ENCODE results near the gene SFSWAP.

DNA sequence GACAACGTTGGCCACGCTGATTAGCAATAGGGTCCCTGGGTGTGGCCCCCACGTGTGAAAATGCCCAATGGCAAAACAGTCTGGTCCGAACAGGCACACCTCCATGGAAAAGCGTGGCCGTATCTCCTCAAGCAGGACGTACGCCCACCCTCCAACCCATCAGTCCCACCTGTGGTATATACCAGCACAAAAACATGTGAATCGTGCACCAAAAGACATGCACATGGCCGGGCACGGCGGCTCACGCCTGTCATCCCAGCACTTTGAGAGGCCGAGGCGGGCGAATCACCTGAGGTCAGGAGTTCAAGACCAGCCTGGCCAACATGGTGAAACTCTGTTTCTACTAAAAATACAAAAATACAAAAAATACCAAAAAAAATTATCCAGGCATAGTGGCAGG lies 14.9 kb upstream of the SFSWAP start:
- TF ChIP-seq, protein P1, sequence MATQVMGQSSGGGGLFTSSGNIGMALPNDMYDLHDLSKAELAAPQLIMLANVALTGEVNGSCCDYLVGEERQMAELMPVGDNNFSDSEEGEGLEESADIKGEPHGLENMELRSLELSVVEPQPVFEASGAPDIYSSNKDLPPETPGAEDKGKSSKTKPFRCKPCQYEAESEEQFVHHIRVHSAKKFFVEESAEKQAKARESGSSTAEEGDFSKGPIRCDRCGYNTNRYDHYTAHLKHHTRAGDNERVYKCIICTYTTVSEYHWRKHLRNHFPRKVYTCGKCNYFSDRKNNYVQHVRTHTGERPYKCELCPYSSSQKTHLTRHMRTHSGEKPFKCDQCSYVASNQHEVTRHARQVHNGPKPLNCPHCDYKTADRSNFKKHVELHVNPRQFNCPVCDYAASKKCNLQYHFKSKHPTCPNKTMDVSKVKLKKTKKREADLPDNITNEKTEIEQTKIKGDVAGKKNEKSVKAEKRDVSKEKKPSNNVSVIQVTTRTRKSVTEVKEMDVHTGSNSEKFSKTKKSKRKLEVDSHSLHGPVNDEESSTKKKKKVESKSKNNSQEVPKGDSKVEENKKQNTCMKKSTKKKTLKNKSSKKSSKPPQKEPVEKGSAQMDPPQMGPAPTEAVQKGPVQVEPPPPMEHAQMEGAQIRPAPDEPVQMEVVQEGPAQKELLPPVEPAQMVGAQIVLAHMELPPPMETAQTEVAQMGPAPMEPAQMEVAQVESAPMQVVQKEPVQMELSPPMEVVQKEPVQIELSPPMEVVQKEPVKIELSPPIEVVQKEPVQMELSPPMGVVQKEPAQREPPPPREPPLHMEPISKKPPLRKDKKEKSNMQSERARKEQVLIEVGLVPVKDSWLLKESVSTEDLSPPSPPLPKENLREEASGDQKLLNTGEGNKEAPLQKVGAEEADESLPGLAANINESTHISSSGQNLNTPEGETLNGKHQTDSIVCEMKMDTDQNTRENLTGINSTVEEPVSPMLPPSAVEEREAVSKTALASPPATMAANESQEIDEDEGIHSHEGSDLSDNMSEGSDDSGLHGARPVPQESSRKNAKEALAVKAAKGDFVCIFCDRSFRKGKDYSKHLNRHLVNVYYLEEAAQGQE (IDR thresholded peaks at IDR 0.05; ENCODE audit: low read depth), result no peak
- TF ChIP-seq, protein P2, sequence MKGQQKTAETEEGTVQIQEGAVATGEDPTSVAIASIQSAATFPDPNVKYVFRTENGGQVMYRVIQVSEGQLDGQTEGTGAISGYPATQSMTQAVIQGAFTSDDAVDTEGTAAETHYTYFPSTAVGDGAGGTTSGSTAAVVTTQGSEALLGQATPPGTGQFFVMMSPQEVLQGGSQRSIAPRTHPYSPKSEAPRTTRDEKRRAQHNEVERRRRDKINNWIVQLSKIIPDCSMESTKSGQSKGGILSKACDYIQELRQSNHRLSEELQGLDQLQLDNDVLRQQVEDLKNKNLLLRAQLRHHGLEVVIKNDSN (IDR thresholded peaks at IDR 0.05), result no peak
- TF ChIP-seq CEBPB (IDR thresholded peaks at IDR 0.05) (no peak), ZBTB7A (IDR thresholded peaks at IDR 0.05; ENCODE audit: low read depth) (no peak), TAF1 (IDR thresholded peaks at IDR 0.05; ENCODE audit: low read depth) (no peak), CREB1 (IDR thresholded peaks at IDR 0.05; ENCODE audit: low read depth) (no peak), EP300 (IDR thresholded peaks at IDR 0.05; ENCODE audit: borderline replicate concordance) (no peak), RAD21 (IDR thresholded peaks at IDR 0.05; ENCODE audit: low read depth) (no peak), EGR1 (IDR thresholded peaks at IDR 0.05) (no peak), YY1 (IDR thresholded peaks at IDR 0.05; ENCODE audit: low read depth) (no peak)

Measured in Ishikawa (cell line).